GM12878 (cell line): ENCODE measurements around the gene C22orf31. TPM values are rescaled to one million over a fixed set of nuclear protein-coding genes. Genes with fewer than 3 reads are reported as not detected.

Source experiments
- ATAC-seq: fragments of 200-7000 bp; cut with Tn5 transposase; 3 replicates; pipeline ENCODE4 v1.9.1; 2020; ENCODE audit warnings: mild to moderate bottlenecking, moderate library complexity
- BruUV-seq: library from RNA; stranded (reverse); fragments of 400-500 nt; replicated peaks from 2 replicates; lab custom pipeline; 2021; lab: Mats Ljungman, UMichigan
- CTCF ChIA-PET: fragments of 300-600 bp; sonication (Branson Sonifier 250); formaldehyde crosslinking; extraction: SDS; loops from one replicate; lab custom pipeline; 2021; ENCODE audit warnings: inconsistent platforms; lab: Yijun Ruan, JAX
- POLR2A ChIA-PET: fragments of 350-600 bp; formaldehyde crosslinking; extraction: SDS; loops from one replicate; lab custom pipeline; 2021; ENCODE audit warnings: inconsistent platforms; lab: Charles Lee
- RAD21 ChIA-PET: fragments of 300-600 bp; sonication (Branson Sonifier 250); formaldehyde crosslinking; loops from one replicate; lab custom pipeline; 2023; ENCODE audit warnings: antibody characterized with exemption; ENCODE audit not compliant: unreplicated experiment; lab: Charles Lee
- SMC1A ChIA-PET: fragments of 300-600 bp; sonication (Branson Sonifier 250); formaldehyde crosslinking; loops from one replicate; lab custom pipeline; 2023; ENCODE audit not compliant: unreplicated experiment, uncharacterized antibody; lab: Charles Lee
- DNase-seq: peaks from one replicate; pipeline ENCODE4 v3.0.0-alpha.2; 2011; ENCODE audit warnings: low read depth, low spot score
- FAIRE-seq: peaks from 3 replicates; lab custom pipeline; 2011; peaks lifted over from hg19 to GRCh38; lab: Jason Lieb, UNC
- H2AFZ ChIP-seq: 2 replicates; pipeline ENCODE4 v1.6.0; 2011; ENCODE audit warnings: low read depth, low read length, control low read depth; ENCODE audit not compliant: control insufficient read depth
- H3K27ac ChIP-seq: 2 replicates; pipeline ENCODE4 v1.5.1; 2011; ENCODE audit warnings: control low read depth; ENCODE audit not compliant: control insufficient read depth, insufficient read depth
- H3K27me3 ChIP-seq, 2 experiments: replicated peaks in 1 of 2; 2 replicates each; pipeline versions ENCODE4 v1.6.0 to v1.6.1; 2011; ENCODE audit warnings: low read length in 1 of 2; ENCODE audit not compliant: control insufficient read depth in 2 of 2, insufficient read depth in 2 of 2
- H3K36me3 ChIP-seq, 2 experiments: 2 replicates each; pipeline ENCODE4 v1.5.1; 2011; ENCODE audit warnings: low read length in 1 of 2; ENCODE audit not compliant: control insufficient read depth in 2 of 2, insufficient read depth in 2 of 2
- H3K4me1 ChIP-seq: 2 replicates; pipeline ENCODE4 v1.6.1; 2011; ENCODE audit warnings: mild to moderate bottlenecking, low read length, moderate library complexity, mixed read lengths; ENCODE audit not compliant: control insufficient read depth, insufficient read depth
- H3K4me2 ChIP-seq: 2 replicates; pipeline ENCODE4 v1.6.0; 2011; ENCODE audit warnings: control low read depth; ENCODE audit not compliant: control insufficient read depth, insufficient read depth
- H3K4me3 ChIP-seq: fragments of 200-600 bp; sonication (generic); 2 replicates; pipeline ENCODE4 v1.5.1; 2016
- H3K79me2 ChIP-seq: 2 replicates; pipeline ENCODE4 v1.6.0; 2011; ENCODE audit warnings: low read length; ENCODE audit not compliant: control insufficient read depth, insufficient read depth
- H3K9ac ChIP-seq: 2 replicates; pipeline ENCODE4 v1.8.0; 2011; ENCODE audit warnings: low read length, control low read depth, mixed read lengths; ENCODE audit not compliant: control insufficient read depth, insufficient read depth
- H3K9me3 ChIP-seq: replicated peaks from 3 replicates; pipeline ENCODE4 v1.5.1; 2011; ENCODE audit warnings: mild to moderate bottlenecking, low read length; ENCODE audit not compliant: control insufficient read depth, insufficient read depth
- H4K20me1 ChIP-seq: 2 replicates; pipeline ENCODE4 v1.6.0; 2011; ENCODE audit not compliant: control insufficient read depth, insufficient read depth
- CHD1 ChIP-seq: IDR thresholded peaks from 2 replicates; pipeline ENCODE4 v1.6.1; 2012; ENCODE audit warnings: low read depth, low read length, improper control_type of control experiment
- ESRRA ChIP-seq: IDR thresholded peaks from 2 replicates; pipeline ENCODE4 v1.6.1; 2012; ENCODE audit warnings: mild to moderate bottlenecking, low read length, improper control_type of control experiment
- KLF5 ChIP-seq: fragments of 450-650 bp; IDR thresholded peaks from 2 replicates; pipeline ENCODE4 v1.6.1; 2014; ENCODE audit warnings: mild to moderate bottlenecking; ENCODE audit not compliant: partially characterized antibody
- MEF2B ChIP-seq: fragments of 450-650 bp; IDR thresholded peaks from 2 replicates; pipeline ENCODE4 v1.6.1; 2018; ENCODE audit warnings: mild to moderate bottlenecking, moderate library complexity; ENCODE audit not compliant: partially characterized antibody, poor library complexity, severe bottlenecking
- TCF12 ChIP-seq: IDR thresholded peaks from 2 replicates; pipeline ENCODE4 v1.6.1; 2011; ENCODE audit warnings: low read depth, mild to moderate bottlenecking, low read length
- ZNF274 ChIP-seq: IDR thresholded peaks from one replicate; pipeline ENCODE4 v1.8.0; 2011; ENCODE audit not compliant: insufficient read length, insufficient read depth
- ZZZ3 ChIP-seq: IDR thresholded peaks from 2 replicates; pipeline ENCODE4 v1.6.1; 2011; ENCODE audit warnings: low read depth; ENCODE audit not compliant: control insufficient read depth, insufficient read length
- WGBS: methylation state at CpG from one replicate; pipeline ENCODE4 v1.1.6; 2016; ENCODE audit warnings: low lambda C conversion rate; ENCODE audit not compliant: insufficient replicate concordance, insufficient coverage; ENCODE audit errors: missing lambda C conversion rate; 5-methylcytosine and 5-hydroxymethylcytosine counted together
- in situ Hi-C: fragments of 300-500 bp; cut with MboI; formaldehyde crosslinking; loops from 9 replicates; pipeline ENCODE4 v1.14.3; 2018; ENCODE audit warnings: mixed read lengths
- intact Hi-C: fragments of 100-400 bp; cut with micrococcal nuclease; formaldehyde crosslinking; loops from one replicate; pipeline ENCODE4 v1.14.2; 2022; ENCODE audit not compliant: unreplicated experiment
- polyA plus RNA-seq, 11 experiments: library from polyadenylated mRNA; depleted of rRNA in 4 of 11; unstranded in 6 of 11; stranded (reverse) in 5 of 11; fragments of >200 nt; fragmentation: Nextera tagmentation in 4 of 11; fragmentation: Illumina TruSeq in 1 of 11; extraction: Ambion mirVana in 4 of 11; extraction: Trizol in 1 of 11; gene quantifications; 1 replicate in 1 of 11; 2 replicates in 10 of 11; pipeline versions ENCODE4 v1.2.1 to v1.2.3, GENCODE V29; 2011 to 2016; ENCODE audit warnings: inconsistent platforms in 2 of 11, missing spikeins in 2 of 11, low read depth in 1 of 11
- total RNA-seq, 4 experiments: library from RNA; depleted of rRNA in 3 of 4; stranded (reverse); fragments of >200 nt in 3 of 4; fragmentation: Illumina TruSeq in 1 of 4; extraction: Trizol in 1 of 4; gene quantifications; 2 replicates each; pipeline versions ENCODE4 v1.2.1 to v1.2.3, GENCODE V29; 2013 to 2021
- TF ChIP-seq, protein P1 (sequence below), 3 experiments: IDR thresholded peaks in 2 of 3; conservative IDR thresholded peaks in 1 of 3; 2 replicates each; pipeline ENCODE4 v1.5.1; 2011; ENCODE audit warnings: low read depth in 3 of 3, low read length in 3 of 3, mild to moderate bottlenecking in 3 of 3, control low read depth in 2 of 3, moderate library complexity in 2 of 3, inconsistent platforms in 1 of 3, mixed read lengths in 1 of 3; ENCODE audit not compliant: control insufficient read depth in 2 of 3, insufficient read depth in 1 of 3; ENCODE audit errors: extremely low read depth in 1 of 3
- TF ChIP-seq, protein P2 (sequence below): fragments of 450-650 bp; IDR thresholded peaks from 2 replicates; pipeline ENCODE4 v1.6.1; 2017; ENCODE audit warnings: antibody characterized with exemption, mild to moderate bottlenecking, moderate library complexity
- TF ChIP-seq, protein P3 (sequence below): fragments of 150-350 bp; IDR thresholded peaks from 2 replicates; pipeline ENCODE4 v1.6.1; 2016; ENCODE audit warnings: low read depth, low read length
- TF ChIP-seq, protein P4 (sequence below): IDR thresholded peaks from 2 replicates; pipeline ENCODE4 v1.6.1; 2012; ENCODE audit warnings: mild to moderate bottlenecking, low read depth, low read length

The C22orf31 gene
- total and polyA plus RNA-seq, 10 of the 15 experiments (the other 5 are each of a cell fraction or from before 2014, with no cell fraction given): not detected

DNA sequence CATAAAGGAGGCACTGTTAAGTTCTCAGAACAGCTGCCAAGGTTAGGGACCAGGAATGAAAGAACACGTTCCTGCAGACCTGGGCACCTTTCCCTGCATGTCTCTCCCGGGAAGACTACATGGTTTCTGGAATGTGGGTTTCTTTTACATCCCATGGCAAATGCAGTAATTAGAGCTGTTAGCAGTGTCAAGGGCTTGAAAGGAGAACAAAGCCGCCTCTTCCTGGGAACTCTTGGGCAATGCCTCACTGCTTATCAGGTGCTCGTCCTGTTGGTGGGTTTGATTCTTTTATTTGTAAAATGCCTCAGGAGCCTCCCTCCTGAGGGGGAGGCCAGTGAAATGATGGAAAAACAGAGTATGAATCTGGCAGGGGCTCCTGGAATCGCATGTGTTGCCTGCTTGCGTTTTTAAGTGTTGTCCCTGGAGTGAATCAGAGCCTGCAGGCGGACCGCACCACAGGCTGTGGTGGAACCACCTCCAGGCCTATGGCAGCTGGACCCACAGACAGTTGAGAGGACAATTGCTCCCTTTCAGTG lies 723 bp upstream of the C22orf31 start:
- Histone ChIP-seq H4K20me1 (no peaks in the 10 kb centered on the region), H3K4me3 (no peak overlapping the region), H3K9ac (no peak overlapping the region), H3K79me2 (no peaks in the 10 kb centered on the region), H3K4me2 (no peak overlapping the region), H3K9me3 (no peaks in the 10 kb centered on the region), H3K27me3 (peaks cover 0 to 11% of the 10 kb centered on the region in 2 experiments; a peak in 1 of 4 replicates), H2AFZ (no peak overlapping the region), H3K27ac (no peak overlapping the region), H3K4me1 (no peaks in the 10 kb centered on the region), H3K36me3 (no peaks in the 10 kb centered on the region)
- in situ Hi-C loops (no loop called here), intact Hi-C loops (no loop called here)
- ChIA-PET POLR2A (no interaction called here), SMC1A (no interaction called here), CTCF (interaction anchor here (0.7 to 1.9 kb wide), 4 partner anchors 8 to 34 kb away, joined by 3 to 6 read pairs (median 4); partner anchors contain the start of gene KREMEN1), RAD21 (interaction anchor here (1.0 kb wide), 1 partner anchor 92 kb away, joined by 3 read pairs; no protein-coding TSS in a partner anchor)
- no peak for DNase-seq
- WGBS: 45% methylated on average over 8 of the region's 8 CpGs
- ATAC-seq: no peak
- no TSS peak for BruUV-seq
- no peak for FAIRE-seq
- TF ChIP-seq, protein P1, sequence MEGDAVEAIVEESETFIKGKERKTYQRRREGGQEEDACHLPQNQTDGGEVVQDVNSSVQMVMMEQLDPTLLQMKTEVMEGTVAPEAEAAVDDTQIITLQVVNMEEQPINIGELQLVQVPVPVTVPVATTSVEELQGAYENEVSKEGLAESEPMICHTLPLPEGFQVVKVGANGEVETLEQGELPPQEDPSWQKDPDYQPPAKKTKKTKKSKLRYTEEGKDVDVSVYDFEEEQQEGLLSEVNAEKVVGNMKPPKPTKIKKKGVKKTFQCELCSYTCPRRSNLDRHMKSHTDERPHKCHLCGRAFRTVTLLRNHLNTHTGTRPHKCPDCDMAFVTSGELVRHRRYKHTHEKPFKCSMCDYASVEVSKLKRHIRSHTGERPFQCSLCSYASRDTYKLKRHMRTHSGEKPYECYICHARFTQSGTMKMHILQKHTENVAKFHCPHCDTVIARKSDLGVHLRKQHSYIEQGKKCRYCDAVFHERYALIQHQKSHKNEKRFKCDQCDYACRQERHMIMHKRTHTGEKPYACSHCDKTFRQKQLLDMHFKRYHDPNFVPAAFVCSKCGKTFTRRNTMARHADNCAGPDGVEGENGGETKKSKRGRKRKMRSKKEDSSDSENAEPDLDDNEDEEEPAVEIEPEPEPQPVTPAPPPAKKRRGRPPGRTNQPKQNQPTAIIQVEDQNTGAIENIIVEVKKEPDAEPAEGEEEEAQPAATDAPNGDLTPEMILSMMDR (IDR thresholded peaks at IDR 0.05 in 2 of 3, conservative IDR thresholded peaks at IDR 0.05 in 1 of 3; ENCODE audit: control insufficient read depth in 2 of 3, extremely low read depth in 1 of 3, insufficient read depth in 1 of 3, low read depth in 3 of 3, low read length in 3 of 3): no peak
- TF ChIP-seq TCF12 (no peak), MEF2B (no peak), ZNF274 (no peak), ZZZ3 (no peak), KLF5 (no peak), ESRRA (no peak), CHD1 (no peak)
- TF ChIP-seq, protein P2, sequence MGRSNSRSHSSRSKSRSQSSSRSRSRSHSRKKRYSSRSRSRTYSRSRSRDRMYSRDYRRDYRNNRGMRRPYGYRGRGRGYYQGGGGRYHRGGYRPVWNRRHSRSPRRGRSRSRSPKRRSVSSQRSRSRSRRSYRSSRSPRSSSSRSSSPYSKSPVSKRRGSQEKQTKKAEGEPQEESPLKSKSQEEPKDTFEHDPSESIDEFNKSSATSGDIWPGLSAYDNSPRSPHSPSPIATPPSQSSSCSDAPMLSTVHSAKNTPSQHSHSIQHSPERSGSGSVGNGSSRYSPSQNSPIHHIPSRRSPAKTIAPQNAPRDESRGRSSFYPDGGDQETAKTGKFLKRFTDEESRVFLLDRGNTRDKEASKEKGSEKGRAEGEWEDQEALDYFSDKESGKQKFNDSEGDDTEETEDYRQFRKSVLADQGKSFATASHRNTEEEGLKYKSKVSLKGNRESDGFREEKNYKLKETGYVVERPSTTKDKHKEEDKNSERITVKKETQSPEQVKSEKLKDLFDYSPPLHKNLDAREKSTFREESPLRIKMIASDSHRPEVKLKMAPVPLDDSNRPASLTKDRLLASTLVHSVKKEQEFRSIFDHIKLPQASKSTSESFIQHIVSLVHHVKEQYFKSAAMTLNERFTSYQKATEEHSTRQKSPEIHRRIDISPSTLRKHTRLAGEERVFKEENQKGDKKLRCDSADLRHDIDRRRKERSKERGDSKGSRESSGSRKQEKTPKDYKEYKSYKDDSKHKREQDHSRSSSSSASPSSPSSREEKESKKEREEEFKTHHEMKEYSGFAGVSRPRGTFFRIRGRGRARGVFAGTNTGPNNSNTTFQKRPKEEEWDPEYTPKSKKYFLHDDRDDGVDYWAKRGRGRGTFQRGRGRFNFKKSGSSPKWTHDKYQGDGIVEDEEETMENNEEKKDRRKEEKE: no peak
- TF ChIP-seq, protein P3, sequence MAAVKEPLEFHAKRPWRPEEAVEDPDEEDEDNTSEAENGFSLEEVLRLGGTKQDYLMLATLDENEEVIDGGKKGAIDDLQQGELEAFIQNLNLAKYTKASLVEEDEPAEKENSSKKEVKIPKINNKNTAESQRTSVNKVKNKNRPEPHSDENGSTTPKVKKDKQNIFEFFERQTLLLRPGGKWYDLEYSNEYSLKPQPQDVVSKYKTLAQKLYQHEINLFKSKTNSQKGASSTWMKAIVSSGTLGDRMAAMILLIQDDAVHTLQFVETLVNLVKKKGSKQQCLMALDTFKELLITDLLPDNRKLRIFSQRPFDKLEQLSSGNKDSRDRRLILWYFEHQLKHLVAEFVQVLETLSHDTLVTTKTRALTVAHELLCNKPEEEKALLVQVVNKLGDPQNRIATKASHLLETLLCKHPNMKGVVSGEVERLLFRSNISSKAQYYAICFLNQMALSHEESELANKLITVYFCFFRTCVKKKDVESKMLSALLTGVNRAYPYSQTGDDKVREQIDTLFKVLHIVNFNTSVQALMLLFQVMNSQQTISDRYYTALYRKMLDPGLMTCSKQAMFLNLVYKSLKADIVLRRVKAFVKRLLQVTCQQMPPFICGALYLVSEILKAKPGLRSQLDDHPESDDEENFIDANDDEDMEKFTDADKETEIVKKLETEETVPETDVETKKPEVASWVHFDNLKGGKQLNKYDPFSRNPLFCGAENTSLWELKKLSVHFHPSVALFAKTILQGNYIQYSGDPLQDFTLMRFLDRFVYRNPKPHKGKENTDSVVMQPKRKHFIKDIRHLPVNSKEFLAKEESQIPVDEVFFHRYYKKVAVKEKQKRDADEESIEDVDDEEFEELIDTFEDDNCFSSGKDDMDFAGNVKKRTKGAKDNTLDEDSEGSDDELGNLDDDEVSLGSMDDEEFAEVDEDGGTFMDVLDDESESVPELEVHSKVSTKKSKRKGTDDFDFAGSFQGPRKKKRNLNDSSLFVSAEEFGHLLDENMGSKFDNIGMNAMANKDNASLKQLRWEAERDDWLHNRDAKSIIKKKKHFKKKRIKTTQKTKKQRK: no peak
- TF ChIP-seq, protein P4, sequence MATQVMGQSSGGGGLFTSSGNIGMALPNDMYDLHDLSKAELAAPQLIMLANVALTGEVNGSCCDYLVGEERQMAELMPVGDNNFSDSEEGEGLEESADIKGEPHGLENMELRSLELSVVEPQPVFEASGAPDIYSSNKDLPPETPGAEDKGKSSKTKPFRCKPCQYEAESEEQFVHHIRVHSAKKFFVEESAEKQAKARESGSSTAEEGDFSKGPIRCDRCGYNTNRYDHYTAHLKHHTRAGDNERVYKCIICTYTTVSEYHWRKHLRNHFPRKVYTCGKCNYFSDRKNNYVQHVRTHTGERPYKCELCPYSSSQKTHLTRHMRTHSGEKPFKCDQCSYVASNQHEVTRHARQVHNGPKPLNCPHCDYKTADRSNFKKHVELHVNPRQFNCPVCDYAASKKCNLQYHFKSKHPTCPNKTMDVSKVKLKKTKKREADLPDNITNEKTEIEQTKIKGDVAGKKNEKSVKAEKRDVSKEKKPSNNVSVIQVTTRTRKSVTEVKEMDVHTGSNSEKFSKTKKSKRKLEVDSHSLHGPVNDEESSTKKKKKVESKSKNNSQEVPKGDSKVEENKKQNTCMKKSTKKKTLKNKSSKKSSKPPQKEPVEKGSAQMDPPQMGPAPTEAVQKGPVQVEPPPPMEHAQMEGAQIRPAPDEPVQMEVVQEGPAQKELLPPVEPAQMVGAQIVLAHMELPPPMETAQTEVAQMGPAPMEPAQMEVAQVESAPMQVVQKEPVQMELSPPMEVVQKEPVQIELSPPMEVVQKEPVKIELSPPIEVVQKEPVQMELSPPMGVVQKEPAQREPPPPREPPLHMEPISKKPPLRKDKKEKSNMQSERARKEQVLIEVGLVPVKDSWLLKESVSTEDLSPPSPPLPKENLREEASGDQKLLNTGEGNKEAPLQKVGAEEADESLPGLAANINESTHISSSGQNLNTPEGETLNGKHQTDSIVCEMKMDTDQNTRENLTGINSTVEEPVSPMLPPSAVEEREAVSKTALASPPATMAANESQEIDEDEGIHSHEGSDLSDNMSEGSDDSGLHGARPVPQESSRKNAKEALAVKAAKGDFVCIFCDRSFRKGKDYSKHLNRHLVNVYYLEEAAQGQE: no peak
